Uterus (tissue), 4 donors: ENCODE measurements around the gene HSD17B2. TPM values are rescaled to one million over a fixed set of nuclear protein-coding genes. Genes with fewer than 3 reads are reported as not detected.

Experiments
- DNase-seq, 2 donors: peaks; one replicate each; pipeline ENCODE4 v3.0.0-alpha.2; 2019 to 2020
- H3K27ac ChIP-seq, 2 donors: fragments of 200-600 bp; sonication (generic); 1 replicate in 1 of 2; 2 replicates in 1 of 2; pipeline ENCODE4 v1.5.1; 2016 to 2018
- H3K27me3 ChIP-seq, 2 donors: fragments of 200-600 bp; sonication (generic); one replicate each; pipeline ENCODE4 v1.5.1; 2018 to 2019; ENCODE audit warnings: control low read depth in 1 of 2
- H3K36me3 ChIP-seq, 2 donors: fragments of 200-600 bp; sonication (generic); one replicate each; pipeline ENCODE4 v1.5.1; 2019; ENCODE audit warnings: control low read depth in 1 of 2
- H3K4me1 ChIP-seq, 2 donors: fragments of 200-600 bp; sonication (generic); one replicate each; pipeline ENCODE4 v1.5.1; 2018 to 2019; ENCODE audit warnings: control low read depth in 1 of 2
- H3K4me3 ChIP-seq, 2 donors: fragments of 200-600 bp; sonication (generic); 1 replicate in 1 of 2; 2 replicates in 1 of 2; pipeline ENCODE4 v1.5.1; 2018 to 2019; ENCODE audit warnings: mild to moderate bottlenecking in 1 of 2
- H3K9me3 ChIP-seq, 2 donors: fragments of 200-600 bp; sonication (generic); one replicate each; pipeline ENCODE4 v1.5.1; 2019; ENCODE audit warnings: control low read depth in 1 of 2
- CTCF ChIP-seq, 4 experiments: fragments of 200-600 bp in 2 of 4; fragments of 450-650 bp in 2 of 4; sonication (generic) in 2 of 4; IDR thresholded peaks; one replicate each; pipeline ENCODE4 v1.5.1; 2016 to 2019; ENCODE audit warnings: antibody characterized with exemption in 4 of 4, mild to moderate bottlenecking in 2 of 4, moderate library complexity in 1 of 4
- POLR2A ChIP-seq, 2 donors: fragments of 450-650 bp; IDR thresholded peaks; one replicate each; pipeline ENCODE4 v1.6.1; 2016; ENCODE audit warnings: antibody characterized with exemption in 2 of 2, mild to moderate bottlenecking in 1 of 2, moderate library complexity in 1 of 2
- intact Hi-C: fragments of 100-400 bp; cut with DNase I; formaldehyde crosslinking; loops from one replicate; pipeline ENCODE4 v1.15.1; 2023; ENCODE audit warnings: low total_unique reads
- total RNA-seq, 4 donors: library from RNA; depleted of rRNA in 3 of 4; stranded (reverse); fragments of >200 nt in 3 of 4; gene quantifications; one replicate each; pipeline versions ENCODE4 v1.1.0 to v1.2.4, GENCODE V29; 2014 to 2023
- donor health status: DM: yes; HTN: yes; CAD: no.

HSD17B2 gene
- total RNA-seq, 4 donors from 2014 or later, result 0.14 TPM; not detected in 3

- Histone ChIP-seq H3K27ac (no peak overlapping the region), H3K4me3 (no peak overlapping the region), H3K9me3 (no peaks in the 10 kb centered on the region), H3K27me3 (no peaks in the 10 kb centered on the region), H3K4me1 (no peaks in the 10 kb centered on the region), H3K36me3 (no peaks in the 10 kb centered on the region)
- intact Hi-C loops, result no loop called here
- TF ChIP-seq CTCF (IDR thresholded peaks at IDR 0.05) (no peak), POLR2A (IDR thresholded peaks at IDR 0.05) (no peak)
- DNase-seq, result no peak
Measured at GRCh38 chr16:82119405-82119804, 84.4 kb downstream of the HSD17B2 start.

GRCh38 chr16:82124651-82125050, 89.6 kb downstream of the HSD17B2 start:
- no peak for DNase-seq
- no peaks in the 10 kb centered on the region for H3K36me3 ChIP-seq
- H3K4me1 ChIP-seq, result no peaks in the 10 kb centered on the region
- no peaks in the 10 kb centered on the region for H3K27me3 ChIP-seq
- intact Hi-C loops, result no loop called here
- no peaks in the 10 kb centered on the region for H3K9me3 ChIP-seq
- H3K4me3 ChIP-seq, result no peak overlapping the region
- no peak overlapping the region for H3K27ac ChIP-seq
- TF ChIP-seq CTCF (IDR thresholded peaks at IDR 0.05) (no peak), POLR2A (IDR thresholded peaks at IDR 0.05) (no peak)

- H3K4me1 ChIP-seq, result no peaks in the 10 kb centered on the region
- no peak for DNase-seq
- no peak overlapping the region for H3K27ac ChIP-seq
- TF ChIP-seq POLR2A (IDR thresholded peaks at IDR 0.05), result no peak
- TF ChIP-seq CTCF (IDR thresholded peaks at IDR 0.05), result no peak
- intact Hi-C loops, result no loop called here
- H3K27me3 ChIP-seq, result no peaks in the 10 kb centered on the region
- H3K9me3 ChIP-seq, result no peaks in the 10 kb centered on the region
- no peaks in the 10 kb centered on the region for H3K36me3 ChIP-seq
- no peak overlapping the region for H3K4me3 ChIP-seq
Measured at GRCh38 chr16:82129881-82130280, 94.8 kb downstream of the HSD17B2 start.

- Histone ChIP-seq H3K4me1 (peaks cover 0 to 5% of the 10 kb centered on the region in 2 donors), H3K9me3 (no peaks in the 10 kb centered on the region), H3K27ac (no peak overlapping the region), H3K27me3 (no peaks in the 10 kb centered on the region), H3K36me3 (no peaks in the 10 kb centered on the region), H3K4me3 (no peak overlapping the region)
- no peak for DNase-seq
- intact Hi-C loops, result no loop called here
- TF ChIP-seq CTCF (IDR thresholded peaks at IDR 0.05), result no peak
- no peak for TF ChIP-seq POLR2A (IDR thresholded peaks at IDR 0.05)
Measured at GRCh38 chr16:82133798-82134197, 98.7 kb downstream of the HSD17B2 start.

- Histone ChIP-seq H3K4me1 (peaks cover 0 to 5% of the 10 kb centered on the region in 2 donors), H3K27ac (no peak overlapping the region), H3K4me3 (no peak overlapping the region), H3K27me3 (no peaks in the 10 kb centered on the region), H3K36me3 (no peaks in the 10 kb centered on the region), H3K9me3 (no peaks in the 10 kb centered on the region)
- no peak for DNase-seq
- intact Hi-C loops, result no loop called here
- TF ChIP-seq CTCF (IDR thresholded peaks at IDR 0.05) (no peak), POLR2A (IDR thresholded peaks at IDR 0.05) (no peak)
Measured at GRCh38 chr16:82134846-82135245, 99.8 kb downstream of the HSD17B2 start.
